T-helper 22 cell (primary cell): ENCODE data around the gene CHRM1.

Source experiments
- DNase-seq: peaks from one replicate; pipeline ENCODE4 v3.0.0-alpha.2; 2020; ENCODE audit warnings: low read depth

CHRM1 gene

DNA sequence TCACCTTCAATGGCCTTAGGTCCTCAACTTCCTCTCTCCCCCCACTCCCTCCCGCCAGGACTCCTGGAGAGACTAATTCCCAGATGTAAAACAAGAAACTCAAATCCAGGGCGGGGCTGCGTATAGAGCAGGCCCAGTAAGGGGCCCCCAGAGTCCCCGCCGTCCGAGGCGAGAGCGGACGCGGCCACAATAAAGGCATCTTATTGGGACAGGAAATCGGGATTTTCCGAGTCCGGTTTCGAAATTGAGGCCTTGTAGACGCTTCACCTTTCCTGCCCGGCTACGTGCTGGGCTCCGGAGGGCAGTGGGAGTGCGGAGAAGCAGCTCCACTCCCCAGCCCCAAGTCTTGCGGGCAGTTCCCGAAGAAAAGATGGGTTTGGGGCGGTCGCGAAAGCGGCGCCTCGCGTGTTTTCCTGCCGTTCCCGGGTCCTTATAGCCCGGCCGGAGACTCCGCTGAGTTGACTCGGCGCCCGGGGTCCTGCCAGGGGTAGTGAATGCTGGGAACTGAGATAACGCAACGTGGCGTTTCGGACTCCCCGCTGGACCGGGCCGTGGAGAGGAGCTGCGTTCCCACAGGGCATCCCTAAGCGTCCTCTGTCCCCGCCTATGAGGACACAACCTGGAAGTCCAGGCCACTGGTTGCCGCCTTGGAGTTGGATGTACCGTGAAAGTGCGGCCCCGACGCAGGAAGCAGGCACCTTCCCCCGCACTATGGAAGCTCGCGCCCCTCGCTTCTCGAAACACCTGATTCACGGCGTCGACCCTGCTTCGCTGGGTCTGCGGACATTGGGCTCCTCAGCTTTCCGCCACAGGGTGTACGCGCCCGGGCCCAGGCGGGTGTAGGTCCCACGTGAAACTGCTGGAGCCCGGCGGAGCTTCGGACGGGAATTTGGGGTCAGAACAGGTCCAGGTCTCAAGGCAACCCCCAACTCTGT lies 4.8 kb upstream of the CHRM1 start:
- no peak for DNase-seq

DNA sequence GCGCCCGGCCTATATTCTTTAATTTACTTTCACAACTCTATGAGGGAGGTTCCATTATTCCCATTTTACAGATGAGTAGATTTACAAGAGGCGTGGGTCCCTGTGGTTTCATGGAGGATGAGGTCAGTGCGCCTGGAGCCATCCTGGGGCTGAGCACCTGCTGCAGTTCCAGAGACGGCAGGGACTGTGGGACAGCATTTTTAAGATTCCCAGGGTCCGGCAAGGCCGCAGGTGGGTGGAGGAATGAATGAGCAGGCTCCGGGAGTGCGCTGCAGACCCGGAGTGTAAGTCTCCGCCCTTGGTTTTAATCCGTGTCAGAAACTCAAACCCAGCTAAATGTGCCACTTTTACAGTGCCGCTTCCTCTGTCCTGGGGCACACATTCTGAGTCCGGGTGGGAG lies 4.1 kb upstream of the CHRM1 start:
- no peak for DNase-seq

DNA sequence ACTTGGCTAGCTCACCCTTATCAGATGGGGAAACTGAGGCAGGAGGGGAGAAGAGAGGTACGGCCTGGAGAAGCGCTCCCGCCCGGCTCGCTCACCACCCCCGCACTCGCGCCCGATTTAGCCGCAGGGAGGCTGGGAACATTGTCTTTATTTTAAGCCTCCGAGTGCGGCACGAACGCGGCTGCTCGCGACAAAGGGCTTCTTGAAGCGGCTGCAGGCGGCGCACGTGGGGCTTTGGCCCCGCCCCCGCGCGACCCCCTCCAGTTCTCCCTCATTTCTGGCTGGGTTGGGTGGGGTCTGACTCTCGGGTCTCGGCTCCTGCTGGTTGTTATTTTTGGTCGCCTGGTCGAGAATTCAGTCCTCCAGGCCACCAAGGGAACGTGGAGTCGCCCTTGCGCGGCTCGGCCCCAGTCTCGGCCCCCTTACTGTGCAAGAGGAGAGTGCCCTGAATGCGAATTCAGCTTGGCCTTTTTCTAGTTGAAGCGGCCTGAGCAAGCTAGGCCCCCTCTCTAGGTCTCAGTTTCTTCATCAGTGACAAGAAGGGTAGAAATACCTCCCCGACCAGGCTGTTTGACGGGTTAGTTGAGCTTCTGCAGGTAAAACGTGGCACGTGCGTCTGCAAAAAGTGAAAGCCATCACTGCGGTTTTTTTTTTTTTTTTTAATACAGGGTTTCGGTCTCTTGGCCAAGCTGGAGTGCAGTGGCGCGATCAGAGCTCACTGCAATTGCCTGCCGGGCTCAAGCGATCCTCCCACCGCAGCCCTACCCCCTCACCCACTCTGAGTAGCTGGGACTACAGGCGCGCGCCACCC lies 2.6 kb upstream of the CHRM1 start:
- no peak for DNase-seq

DNA sequence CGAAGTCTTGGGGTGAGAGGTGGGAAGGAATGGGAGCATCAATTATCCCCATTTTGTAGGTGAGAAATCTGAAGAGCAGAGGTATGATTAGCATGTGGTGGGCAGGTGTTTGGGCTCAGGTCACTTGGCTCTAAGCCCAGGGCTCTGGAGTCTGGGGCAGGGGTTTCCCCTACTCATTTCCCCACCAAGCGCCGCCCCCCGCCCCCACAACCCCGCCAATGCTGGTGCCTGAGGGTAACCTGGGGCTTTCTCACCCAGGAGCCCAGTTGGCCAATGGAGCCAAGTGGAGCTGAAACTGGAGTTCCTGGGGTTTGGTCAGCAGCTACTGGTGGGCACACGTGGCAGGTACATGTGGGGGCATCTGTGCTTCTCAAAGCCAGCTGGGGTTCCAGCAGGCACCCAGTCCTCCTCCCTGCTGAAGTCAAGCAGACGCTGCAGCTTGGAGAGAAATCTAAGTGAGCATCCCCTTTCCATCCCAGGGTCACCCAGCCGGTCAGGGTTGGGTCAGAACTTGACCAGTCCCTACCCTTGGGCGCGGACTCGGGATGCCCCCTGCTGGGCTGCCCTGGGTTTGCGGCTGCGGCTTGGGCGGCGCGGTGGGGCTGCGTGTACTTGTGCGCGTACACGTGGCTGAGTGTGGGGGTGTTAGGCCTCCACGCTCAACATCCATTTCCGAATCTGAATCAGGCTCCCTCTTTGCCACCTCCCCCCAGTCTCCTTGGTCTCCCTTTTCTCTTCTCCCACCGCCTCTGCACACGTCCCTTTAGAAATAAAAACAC lies 1.7 kb upstream of the CHRM1 start:
- no peak for DNase-seq

DNA sequence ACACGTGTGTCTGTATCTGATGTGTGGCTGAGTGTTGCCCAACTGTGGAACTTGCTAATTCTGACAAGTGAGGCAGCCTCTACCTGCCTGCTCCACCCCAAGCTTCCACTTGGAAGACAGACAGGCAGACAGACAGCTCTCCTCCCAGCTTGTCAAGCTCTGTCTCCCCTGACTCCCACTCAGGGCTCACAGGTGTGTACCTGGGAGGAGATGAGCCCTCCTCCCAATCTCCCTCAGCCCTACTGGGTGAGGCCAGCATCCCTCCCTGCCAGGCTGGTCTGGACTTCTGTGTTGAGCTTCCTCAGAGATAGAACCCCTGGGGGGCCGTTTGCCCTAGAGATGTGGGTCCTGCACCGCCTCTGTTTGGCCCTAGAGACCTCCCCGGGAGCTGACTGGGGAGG lies 1.0 kb upstream of the CHRM1 start:
- DNase-seq: no peak

DNA sequence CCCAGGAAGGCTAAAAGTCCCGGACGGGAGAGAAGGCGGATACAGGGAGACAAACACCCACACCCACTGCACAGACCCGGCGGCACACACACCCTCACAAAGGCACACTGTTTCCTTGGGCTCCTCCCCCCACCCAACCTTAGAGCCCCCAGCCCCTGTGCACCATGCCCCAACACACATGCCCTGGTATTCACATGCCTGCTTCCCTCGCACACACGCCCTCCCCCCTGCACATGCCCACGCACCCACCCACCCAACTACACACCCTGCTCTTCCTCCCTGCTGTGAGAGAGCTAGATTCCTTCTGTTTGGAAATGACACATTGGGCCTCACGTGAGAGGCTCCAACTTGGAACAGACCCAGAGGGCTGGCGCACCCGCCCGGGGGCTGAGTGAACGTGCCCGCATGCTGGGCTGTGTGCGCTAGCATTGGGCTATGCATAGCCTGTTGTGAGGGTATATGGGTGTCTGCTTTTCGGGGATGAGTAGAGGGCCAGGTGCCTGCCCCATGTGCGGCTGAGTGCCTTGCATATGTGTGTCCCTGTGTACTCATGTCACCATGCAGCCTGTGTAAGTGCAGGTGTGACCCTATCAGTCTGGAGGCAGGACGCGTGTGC lies 518 bp upstream of the CHRM1 start:
- DNase-seq: no peak

DNA sequence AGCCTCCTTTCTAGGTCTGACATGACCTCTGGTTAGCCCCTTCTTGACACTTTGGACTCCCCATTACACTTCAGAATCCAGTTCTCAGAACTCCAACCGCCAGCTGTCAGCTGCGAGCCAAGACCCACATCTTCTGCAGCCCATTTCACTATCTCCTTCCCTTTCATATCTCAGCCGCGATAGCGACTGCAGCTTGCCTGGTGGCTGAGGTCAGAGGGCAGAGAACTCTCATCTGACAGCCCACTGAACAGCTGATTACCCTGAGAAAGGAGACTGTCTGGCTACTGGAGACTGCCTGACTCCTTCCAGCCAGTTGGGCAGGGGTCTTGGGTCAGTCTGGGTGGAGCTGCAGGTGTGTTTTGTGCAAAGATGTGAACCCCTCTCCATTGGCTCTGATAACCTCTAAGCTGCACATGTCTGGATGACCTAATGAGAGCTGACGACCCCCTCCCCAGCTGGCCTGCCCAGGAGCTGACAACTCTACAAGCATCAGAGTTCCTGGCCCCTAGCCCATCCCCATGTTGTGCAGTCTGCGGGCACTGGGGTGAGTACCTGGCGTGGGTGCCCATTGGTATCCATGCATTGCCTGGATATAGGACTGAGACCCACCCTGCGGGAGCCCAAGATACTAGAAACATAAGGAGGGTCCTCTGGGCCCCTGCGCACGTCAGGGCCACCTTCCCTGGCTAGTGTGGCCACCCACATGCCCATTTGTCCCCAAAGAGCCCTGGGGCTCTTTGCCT lies 1.1 kb downstream of the CHRM1 start:
- no peak for DNase-seq

DNA sequence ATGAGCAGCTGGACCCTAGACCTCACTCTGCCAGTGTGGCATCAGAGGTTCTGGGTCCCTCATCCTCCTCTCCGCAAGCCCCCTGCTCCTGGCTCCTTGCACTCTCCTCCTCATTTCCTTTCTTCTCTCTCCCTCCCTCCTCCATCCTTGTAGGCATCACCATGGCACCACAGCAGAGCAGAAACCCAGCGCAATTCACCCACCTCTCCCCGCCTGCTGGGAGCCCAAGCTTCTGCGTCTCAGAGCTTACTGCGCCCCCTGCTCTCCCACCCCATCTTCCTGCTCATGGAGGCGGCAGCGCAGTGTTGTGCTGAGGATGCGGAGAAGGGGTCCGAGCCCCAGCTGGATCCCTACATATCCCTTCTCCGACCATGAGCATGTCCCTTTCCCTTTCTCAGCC lies 1.7 kb downstream of the CHRM1 start:
- DNase-seq: no peak

DNA sequence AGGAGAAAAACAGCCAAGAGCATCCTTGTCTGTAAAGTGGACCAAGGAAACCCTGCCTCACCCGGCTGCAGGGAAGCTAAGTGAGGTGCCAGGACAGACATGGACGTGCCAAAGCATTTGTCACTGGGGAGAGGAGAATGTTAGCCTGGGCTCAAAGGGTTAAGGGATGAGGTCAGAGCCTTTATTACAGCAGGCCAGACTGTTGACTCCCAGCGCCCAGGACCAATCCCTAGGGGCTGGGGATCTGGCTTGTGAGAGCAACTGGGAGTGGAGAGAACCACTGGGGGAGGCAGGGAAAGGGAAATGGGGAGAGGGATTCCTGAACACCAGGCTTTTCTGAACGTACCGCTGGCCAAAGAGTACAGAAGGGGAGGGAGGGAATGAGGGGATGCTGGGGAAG lies 2.6 kb downstream of the CHRM1 start:
- no peak for DNase-seq

DNA sequence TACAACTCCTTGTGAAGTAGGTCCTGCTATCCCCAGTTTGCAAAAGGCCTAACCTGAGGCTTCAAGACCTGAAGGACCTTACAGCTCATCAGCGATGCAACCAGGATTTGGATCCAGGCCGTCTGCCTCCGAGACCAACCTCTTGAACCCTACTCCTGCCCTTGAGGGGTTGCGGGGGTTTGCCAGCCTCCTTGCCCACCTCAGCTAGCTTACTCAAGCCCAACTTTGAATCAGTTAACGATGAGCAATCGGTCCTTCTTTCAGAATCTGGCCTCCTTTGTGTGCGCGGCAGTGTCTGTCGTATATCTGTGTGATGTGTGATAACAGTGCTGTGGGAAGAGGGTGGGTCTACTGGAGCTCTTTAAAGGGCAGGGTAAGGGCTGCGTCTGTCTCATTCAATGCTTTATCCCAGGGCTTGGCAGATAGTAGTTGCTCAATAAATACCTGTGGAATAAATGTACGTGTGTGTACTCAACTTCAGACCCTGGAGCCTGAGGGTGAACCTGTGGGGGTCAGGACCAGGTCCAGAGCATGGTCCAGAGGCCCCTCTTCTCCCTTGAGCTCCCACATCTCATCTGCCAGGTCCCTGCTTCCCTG lies 3.2 kb downstream of the CHRM1 start:
- no peak for DNase-seq

DNA sequence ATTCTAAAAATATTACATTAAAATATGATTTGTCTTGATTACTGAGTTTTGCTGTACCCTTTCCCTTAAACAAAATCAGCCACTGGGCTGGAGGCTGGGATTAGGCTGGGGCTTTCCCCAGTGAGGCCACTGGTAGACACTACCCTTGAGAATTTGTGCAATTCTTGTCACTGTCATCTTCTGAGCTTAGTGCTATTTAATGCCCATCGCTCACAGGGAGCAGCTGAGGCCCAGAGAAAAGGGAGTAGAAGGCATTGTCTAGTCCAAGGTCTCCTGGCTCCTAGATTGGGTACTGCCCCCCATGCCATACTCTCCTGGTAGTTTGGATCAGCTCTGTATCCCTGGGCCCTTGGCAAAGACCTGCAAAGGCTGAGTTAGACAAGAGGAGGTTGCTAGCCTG lies 6.7 kb downstream of the CHRM1 start:
- DNase-seq: no peak

DNA sequence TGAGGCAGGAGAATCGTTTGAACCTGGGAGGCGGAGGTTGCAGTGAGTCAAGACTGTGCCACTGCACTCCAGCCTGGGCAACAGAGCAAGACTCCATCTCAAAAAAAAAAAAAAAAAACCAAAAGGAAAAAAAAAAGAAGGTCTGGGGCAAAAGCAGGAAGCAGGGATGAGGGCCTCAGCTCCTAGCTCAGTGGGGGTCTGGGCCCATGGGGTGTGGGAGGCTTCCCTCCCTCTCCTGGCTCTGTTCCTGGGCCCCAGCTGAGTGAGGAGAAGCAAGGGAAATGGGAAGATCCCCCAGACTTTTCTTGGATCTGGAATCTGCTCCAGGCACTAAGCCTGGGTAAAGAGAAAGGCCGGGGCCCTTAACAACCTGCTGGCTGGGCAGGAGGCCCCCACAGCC lies 8.9 kb downstream of the CHRM1 start:
- no peak for DNase-seq

DNA sequence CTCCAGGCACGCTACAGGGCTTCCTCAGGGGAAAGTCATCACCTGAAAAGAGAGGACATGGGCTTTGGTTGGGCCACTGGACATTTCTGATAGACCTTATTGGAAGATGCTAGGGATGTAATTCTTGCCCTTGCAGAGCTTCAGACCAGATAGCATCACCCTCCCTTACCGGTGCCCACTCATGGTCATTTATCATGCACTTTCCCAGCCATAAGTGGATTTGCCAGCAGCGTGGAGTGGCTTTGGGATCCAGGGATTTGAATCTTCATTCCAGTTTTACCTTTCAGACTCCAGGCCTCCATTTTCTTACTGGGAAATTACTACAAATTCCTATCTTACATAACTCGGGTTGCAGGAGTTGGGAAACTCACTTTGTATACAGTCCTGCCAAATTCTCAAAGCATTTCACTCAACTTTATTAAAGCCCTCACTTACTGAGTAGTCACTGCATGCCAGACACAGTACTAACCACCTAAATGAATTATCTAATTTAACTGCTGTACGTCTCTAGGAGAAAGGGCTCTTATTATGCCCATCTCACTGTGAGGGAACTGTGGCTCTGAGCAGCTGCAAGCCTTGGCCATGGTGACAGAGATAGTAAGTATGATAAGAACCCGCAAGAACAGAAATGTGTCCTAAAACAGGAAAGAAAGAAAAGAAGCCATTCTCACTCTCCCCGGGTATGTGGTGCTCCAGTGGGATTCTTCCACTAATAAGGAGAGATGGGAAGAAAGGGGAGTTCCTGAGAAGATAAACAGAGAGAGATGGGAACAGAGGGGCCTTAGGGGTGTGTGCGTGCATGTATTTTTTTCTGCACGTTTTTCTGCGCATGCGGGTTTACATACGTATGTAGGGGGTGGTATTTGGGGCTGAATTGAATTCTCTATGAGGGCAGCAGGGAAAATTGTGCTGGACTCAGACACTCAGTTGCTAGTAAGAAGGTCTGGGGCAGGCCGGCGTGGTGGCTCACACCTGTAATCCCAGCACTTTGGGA lies 9.7 kb downstream of the CHRM1 start:
- no peak for DNase-seq

DNA sequence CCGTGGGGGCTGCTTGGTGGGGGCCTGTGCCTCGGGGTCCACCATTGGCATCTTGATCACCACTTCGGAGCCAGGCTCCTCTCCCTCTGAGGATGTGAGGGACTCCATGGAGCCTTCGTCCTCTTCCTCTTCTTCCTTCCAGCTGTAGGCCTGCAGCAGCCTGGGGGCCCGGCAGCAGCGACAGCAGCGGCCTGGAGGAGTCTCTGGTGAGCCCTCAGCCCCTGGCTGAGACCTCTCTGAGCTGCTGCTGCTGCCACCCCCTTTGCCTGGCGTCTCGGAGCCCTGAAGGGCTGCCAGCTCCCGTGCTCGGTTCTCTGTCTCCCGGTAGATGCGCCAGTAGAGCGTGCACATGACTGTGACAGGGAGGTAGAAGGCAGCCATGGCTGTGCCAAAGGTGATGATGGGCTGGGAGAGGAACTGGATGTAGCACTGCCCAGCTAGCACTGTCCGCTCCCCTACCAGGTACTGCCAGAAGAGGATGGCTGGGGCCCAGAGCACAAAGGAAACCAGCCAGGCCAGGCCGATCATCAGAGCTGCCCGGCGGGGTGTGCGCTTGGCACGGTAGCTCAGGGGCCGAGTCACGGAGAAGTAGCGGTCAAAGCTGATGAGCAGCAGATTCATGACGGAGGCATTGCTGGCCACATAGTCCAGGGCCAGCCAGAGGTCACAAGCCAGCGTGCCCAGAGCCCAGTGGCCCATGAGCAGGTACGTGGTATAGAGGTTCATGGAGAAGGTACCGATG lies 10.9 kb downstream of the CHRM1 start:
- no peak for DNase-seq

DNA sequence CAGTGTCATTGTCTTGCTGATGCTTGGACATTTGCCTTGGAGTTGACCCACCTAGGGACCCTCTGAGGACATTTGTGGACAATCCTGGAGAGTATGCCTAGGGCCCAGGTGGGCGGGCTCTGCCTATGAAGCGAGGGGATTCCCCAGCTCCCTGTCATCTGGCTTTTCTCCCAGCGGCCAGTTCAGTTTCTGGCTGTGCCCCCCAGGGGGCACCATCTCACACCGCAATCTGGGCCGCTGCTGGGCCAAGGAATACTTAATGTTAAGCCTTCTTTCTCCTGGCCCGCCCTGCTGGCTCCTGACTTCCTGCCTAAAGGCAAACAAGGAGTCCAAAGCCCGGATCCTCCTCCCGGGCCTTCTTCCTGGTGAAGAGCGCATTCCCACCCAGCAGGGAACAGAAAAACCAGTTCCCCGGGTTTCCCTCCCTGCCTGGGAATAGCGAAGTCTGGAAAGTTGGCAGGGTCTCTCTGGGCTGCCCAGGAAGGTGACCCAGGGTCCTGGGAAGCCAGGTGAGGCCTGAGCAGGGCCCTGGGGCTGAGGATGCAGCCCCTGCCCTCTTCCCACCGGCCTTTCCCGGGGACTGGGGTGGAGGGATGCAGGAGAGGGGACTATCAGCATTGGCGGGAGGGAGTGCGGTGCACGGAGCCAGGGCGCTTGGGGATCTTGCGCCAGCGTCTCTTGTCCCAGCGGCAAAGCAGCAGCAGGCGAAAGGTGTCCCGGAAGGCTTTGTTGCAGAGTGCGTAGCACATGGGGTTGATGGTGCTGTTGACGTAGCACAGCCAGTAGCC lies 11.9 kb downstream of the CHRM1 start:
- DNase-seq: no peak

DNA sequence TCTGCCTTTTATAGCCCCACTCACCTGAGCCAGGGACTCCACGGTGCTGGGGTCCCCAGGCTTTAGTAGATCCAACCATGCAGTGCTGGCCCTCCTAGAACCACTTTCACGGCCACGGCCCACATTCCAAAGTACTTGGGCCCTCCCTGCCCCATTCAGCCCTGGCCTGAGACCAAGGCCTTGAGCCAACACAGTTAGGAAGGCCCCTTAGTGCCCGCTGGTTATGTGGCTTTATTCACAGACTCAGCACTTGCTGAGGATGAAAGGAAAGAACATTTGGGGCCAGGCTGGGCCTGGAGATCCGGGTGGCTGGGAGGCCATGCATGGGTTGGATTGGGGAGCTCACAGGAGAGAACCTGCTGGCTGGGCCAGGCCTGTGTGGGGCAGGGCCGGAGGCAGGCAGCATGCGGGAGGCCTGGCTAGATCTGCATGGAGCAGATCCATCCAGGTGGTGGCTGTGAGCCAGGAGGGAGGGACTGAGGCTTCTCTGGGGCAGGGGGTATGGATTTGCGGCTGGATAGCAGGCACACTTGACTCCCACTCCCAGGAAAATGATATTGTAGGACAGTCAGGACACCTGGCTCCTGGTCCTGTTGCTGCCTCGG lies 12.6 kb downstream of the CHRM1 start:
- DNase-seq: no peak

DNA sequence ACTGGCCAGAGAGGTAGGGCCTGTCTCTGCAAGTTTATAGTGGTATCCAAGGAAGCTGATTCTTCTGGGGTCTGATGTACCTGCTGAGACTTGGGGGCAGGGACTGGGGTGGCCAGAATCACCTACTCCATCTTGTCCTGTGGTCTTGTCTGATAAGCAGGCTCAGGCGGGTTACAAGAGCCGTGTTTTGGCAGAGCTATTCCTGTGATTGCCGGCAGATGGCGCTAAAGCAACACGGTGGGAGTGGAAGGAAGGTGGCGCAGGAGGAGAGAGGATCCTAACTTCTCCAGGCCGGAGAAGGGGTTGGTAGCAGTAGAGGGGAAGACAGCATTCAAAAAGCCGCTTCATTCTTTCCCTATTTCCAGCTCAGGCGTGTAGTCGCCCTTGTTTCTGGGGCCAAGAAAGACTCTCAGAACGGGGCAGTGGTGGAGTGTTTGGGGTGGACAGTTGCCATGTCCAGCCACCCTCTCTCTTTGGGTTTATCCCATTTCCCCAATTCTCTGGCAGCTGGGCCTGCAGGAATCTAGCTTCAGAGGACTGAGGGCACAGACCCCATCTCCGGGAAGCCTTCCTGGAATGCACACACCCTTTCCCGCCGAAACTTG lies 15.1 kb downstream of the CHRM1 start:
- DNase-seq: peak; percentile 38
